Heart left ventricle (tissue), 16 donors: ENCODE measurements around the gene GALK2. TPM values are rescaled to one million over a fixed set of nuclear protein-coding genes. Genes with fewer than 3 reads are reported as not detected.

Source experiments
- ATAC-seq, 4 donors: fragments of 200-7000 bp; cut with Tn5 transposase; one replicate each; pipeline ENCODE4 v1.9.1; 2020 to 2022; ENCODE audit warnings: moderate library complexity in 4 of 4, mild to moderate bottlenecking in 3 of 4, moderate number of reproducible peaks in 1 of 4
- DNase-seq, 5 donors: peaks; one replicate each; pipeline ENCODE4 v3.0.0-alpha.2; 2020
- H3K27ac ChIP-seq, 12 donors: fragments of 200-600 bp; sonication (generic) in 4 of 12; one replicate each; pipeline versions ENCODE4 v1.5.0 to v1.8.0; 2016 to 2022; ENCODE audit warnings: mild to moderate bottlenecking in 2 of 12
- H3K27me3 ChIP-seq, 9 donors: fragments of 200-600 bp; sonication (generic) in 2 of 9; one replicate each; pipeline versions ENCODE4 v1.5.1 to v1.8.0; 2016 to 2022; ENCODE audit warnings: mild to moderate bottlenecking in 3 of 9
- H3K36me3 ChIP-seq, 9 donors: fragments of 200-600 bp; sonication (generic) in 2 of 9; one replicate each; pipeline versions ENCODE4 v1.5.0 to v1.8.0; 2018 to 2022; ENCODE audit warnings: mild to moderate bottlenecking in 2 of 9
- H3K4me1 ChIP-seq, 12 donors: fragments of 200-600 bp; sonication (generic) in 4 of 12; one replicate each; pipeline versions ENCODE4 v1.5.0 to v1.8.0; 2016 to 2022; ENCODE audit warnings: mild to moderate bottlenecking in 3 of 12
- H3K4me3 ChIP-seq, 12 donors: fragments of 200-600 bp; sonication (generic) in 4 of 12; one replicate each; pipeline versions ENCODE4 v1.5.0 to v1.8.0; 2017 to 2022; ENCODE audit warnings: mild to moderate bottlenecking in 9 of 12, moderate library complexity in 4 of 12
- H3K9me3 ChIP-seq, 12 donors: fragments of 200-600 bp; sonication (generic) in 4 of 12; one replicate each; pipeline versions ENCODE4 v1.5.0 to v1.8.0; 2016 to 2022; ENCODE audit warnings: mild to moderate bottlenecking in 1 of 12
- POLR2A ChIP-seq, 2 donors: fragments of 450-650 bp; IDR thresholded peaks; one replicate each; pipeline ENCODE4 v1.6.1; 2017; ENCODE audit warnings: antibody characterized with exemption in 2 of 2, mild to moderate bottlenecking in 2 of 2, moderate library complexity in 2 of 2
- WGBS, 4 donors: extraction: QIAGEN DNeasy Blood & Tissue Kit in 2 of 4; methylation state at CpG; one replicate each; pipeline versions ENCODE4 v1.1.5 to v1.1.7; 2013 to 2018; 5-methylcytosine and 5-hydroxymethylcytosine counted together
- intact Hi-C, 10 donors: fragments of 100-400 bp; cut with DNase I; formaldehyde crosslinking; loops; one replicate each; pipeline versions ENCODE4 v1.11.1 to v1.14.2; 2022
- polyA plus RNA-seq, 2 donors: library from polyadenylated mRNA; stranded (reverse); fragments of 200-250 nt; gene quantifications; one replicate each; pipeline ENCODE4 v1.2.3, GENCODE V29; 2013
- total RNA-seq, 9 donors: library from RNA; depleted of rRNA in 2 of 9; stranded (reverse); fragments of >200 nt in 2 of 9; fragmentation: NEBNext Ultra II Directional in 3 of 9; extraction: Animal tissue kit (Norgen Biotek cat#: 25700) in 3 of 9; gene quantifications; one replicate each; pipeline versions ENCODE4 v1.1.0 to v1.2.4, GENCODE V29; 2016 to 2023
- TF ChIP-seq, protein P1 (sequence below), 12 donors: fragments of 200-600 bp; sonication (generic) in 4 of 12; IDR thresholded peaks; one replicate each; pipeline versions ENCODE4 v1.5.0 to v1.8.0; 2018 to 2022; ENCODE audit warnings: antibody characterized with exemption in 12 of 12, mild to moderate bottlenecking in 5 of 12
- donor health status: ischemic (EF 13 %, LVEDD 7.1; RV severe dilation, severe dysfunction).
- donor health status: healthy with polysubstance abuse.
- donor health status: DM: no; HTN: yes; CAD: no.
- donor health status: DM: no; HTN: no; CAD: no.
- donor health status: ischemic (EF 25% LVEDD 6.9; RV normal size, moderate dysfunction).
- donor health status: ischemic (EF 25% LVEDD 5.7; RV mildly dilated, moderate dysfunction).
- donor health status: healthy.
- donor health status: DM: yes; HTN: yes; CAD: no.
- donor health status: ischemic (EF 35%, LVEDD 5.7; RV mildly dilated, moderate dysfunction).
- donor health status: nonischemic (EF 11% LVEDD 7.7; RV severe dilation, severe dysfunction).
- donor health status: DM: yes; HTN: yes; CAD: no.
- donor health status: PGD.
- donor health status: ischemic (EF 29% LVEDD 5.4; RV normal size, mild dysfunction).
- donor health status: nonischemic (EF 23%, LVEDD 6.1; RV moderate dilation, normal function).

Gene GALK2
- total and polyA plus RNA-seq, 11 donors = 8.3 to 55.3 (median 35.2) TPM

DNA sequence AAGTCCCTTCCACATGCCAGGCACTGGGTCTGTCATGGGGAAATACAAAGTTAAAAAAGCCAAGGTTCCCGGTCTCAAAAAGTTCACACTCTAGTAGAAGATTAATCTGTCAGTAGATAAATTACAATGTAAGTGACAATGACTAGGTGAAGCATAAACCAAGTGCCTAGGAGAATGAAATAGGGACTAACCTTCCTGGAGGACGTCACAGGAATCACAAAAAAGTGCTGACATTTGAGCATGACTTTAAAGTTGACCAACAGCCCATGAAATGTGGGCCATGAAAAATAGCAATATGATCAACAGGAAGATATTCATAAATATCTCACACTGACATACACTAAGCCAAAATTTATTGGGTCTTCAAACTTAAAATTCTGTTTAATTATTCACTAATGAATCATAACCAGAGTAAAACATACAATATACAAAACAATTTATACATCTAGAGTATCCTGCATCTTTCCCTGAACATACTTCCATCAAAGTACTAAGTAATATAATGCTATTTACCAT is 34.6 kb upstream of the GALK2 start:
- intact Hi-C loops = loop anchor here in 2 of 10 donors (5.0 to 10.0 kb wide), 2 partner anchors 111 to 123 kb away; no protein-coding TSS in a partner anchor
- Histone ChIP-seq H3K4me3 (no peak overlapping the region), H3K9me3 (no peaks in the 10 kb centered on the region)

DNA sequence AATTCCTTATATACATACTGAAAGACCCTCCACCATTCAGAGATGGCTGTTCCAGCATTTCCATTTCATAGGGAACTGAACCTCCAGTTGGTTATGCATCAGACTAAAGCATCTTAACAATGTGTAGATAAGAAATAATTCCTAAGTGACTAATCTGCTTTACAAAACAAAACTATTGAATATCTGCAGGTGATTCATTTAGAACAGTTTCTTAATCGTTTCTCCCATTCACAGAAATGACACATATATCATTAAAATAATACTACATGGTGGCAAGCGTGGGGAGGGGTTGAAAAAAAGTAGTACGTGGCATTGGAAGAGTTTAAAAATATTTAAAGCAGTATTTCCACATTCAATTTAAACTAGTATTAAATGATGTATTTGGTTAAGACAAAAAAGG is 34.1 kb upstream of the GALK2 start:
- no peaks in the 10 kb centered on the region for H3K27me3 ChIP-seq
- ATAC-seq (no peak), DNase-seq (no peak)
- no peak for TF ChIP-seq POLR2A (IDR thresholded peaks at IDR 0.05)
- TF ChIP-seq, protein P1, sequence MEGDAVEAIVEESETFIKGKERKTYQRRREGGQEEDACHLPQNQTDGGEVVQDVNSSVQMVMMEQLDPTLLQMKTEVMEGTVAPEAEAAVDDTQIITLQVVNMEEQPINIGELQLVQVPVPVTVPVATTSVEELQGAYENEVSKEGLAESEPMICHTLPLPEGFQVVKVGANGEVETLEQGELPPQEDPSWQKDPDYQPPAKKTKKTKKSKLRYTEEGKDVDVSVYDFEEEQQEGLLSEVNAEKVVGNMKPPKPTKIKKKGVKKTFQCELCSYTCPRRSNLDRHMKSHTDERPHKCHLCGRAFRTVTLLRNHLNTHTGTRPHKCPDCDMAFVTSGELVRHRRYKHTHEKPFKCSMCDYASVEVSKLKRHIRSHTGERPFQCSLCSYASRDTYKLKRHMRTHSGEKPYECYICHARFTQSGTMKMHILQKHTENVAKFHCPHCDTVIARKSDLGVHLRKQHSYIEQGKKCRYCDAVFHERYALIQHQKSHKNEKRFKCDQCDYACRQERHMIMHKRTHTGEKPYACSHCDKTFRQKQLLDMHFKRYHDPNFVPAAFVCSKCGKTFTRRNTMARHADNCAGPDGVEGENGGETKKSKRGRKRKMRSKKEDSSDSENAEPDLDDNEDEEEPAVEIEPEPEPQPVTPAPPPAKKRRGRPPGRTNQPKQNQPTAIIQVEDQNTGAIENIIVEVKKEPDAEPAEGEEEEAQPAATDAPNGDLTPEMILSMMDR (IDR thresholded peaks at IDR 0.05) = no peak
- H3K36me3 ChIP-seq = peaks cover 0 to 100% (median 97%) of the 10 kb centered on the region in 9 donors
- H3K27ac ChIP-seq = no peak overlapping the region
- no peaks in the 10 kb centered on the region for H3K4me1 ChIP-seq
- 73 to 85% (median 76%) methylated on average over 3 of the region's 3 CpGs for WGBS, 4 donors
- no peak overlapping the region for H3K4me3 ChIP-seq
- H3K9me3 ChIP-seq = no peaks in the 10 kb centered on the region
- intact Hi-C loops = loop anchor here in 2 of 10 donors (5.0 to 10.0 kb wide), 2 partner anchors 111 to 124 kb away; no protein-coding TSS in a partner anchor

More for the DNA sequence above, 34.6 kb upstream of the GALK2 start:
- no peak for DNase-seq
- Histone ChIP-seq H3K4me1 (no peaks in the 10 kb centered on the region), H3K27ac (no peak overlapping the region), H3K27me3 (no peaks in the 10 kb centered on the region), H3K36me3 (peaks cover 0 to 100% (median 97%) of the 10 kb centered on the region in 9 donors)
- ATAC-seq = no peak
- WGBS, 4 donors = 42 to 59% (median 53%) methylated on average over 2 of the region's 2 CpGs
- no peak for TF ChIP-seq POLR2A (IDR thresholded peaks at IDR 0.05)
- TF ChIP-seq, protein P1 (IDR thresholded peaks at IDR 0.05) = no peak

DNA sequence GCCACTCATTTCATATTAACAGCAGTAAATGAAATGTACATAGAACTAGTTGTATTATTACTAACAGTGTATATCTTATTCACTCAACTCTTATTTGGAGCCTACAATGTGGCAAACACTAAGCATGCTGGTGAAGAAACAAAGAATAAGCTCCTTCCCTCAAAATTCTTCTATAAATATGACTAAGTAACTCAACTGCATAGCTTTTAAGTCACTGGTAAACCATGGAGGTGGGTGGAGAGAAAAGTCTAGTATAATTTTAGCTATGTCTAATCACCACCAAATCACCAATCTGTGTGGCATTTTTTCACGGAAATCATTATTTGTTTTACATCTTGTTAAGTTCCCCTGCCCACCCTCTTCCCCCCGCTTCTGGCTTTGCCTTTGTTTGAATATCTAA is 32.2 kb upstream of the GALK2 start:
- intact Hi-C loops = loop anchor here in 2 of 10 donors (5.0 to 10.0 kb wide), 2 partner anchors 113 to 126 kb away; no protein-coding TSS in a partner anchor
- no peak overlapping the region for H3K4me3 ChIP-seq
- no peak overlapping the region for H3K27ac ChIP-seq
- no peak for ATAC-seq
- peaks cover 0 to 100% (median 100%) of the 10 kb centered on the region in 9 donors for H3K36me3 ChIP-seq
- DNase-seq = no peak
- no peaks in the 10 kb centered on the region for H3K27me3 ChIP-seq
- no peaks in the 10 kb centered on the region for H3K9me3 ChIP-seq
- WGBS, 4 donors = 86 to 95% (median 93%) methylated on average over 2 of the region's 2 CpGs
- TF ChIP-seq POLR2A (IDR thresholded peaks at IDR 0.05) = no peak
- TF ChIP-seq, protein P1 (IDR thresholded peaks at IDR 0.05) = no peak
- no peaks in the 10 kb centered on the region for H3K4me1 ChIP-seq

- peak in 1 of 4 donors; percentile 51 for ATAC-seq
- TF ChIP-seq, protein P1 (IDR thresholded peaks at IDR 0.05) = peak; percentile 45 to 78 (median 66)
- TF ChIP-seq POLR2A (IDR thresholded peaks at IDR 0.05) = no peak
- DNase-seq = peak in 2 of 5 donors; percentile 20 to 26
- peaks cover 0 to 46% (median 28%) of the 10 kb centered on the region in 12 donors for H3K4me1 ChIP-seq
- H3K9me3 ChIP-seq = no peaks in the 10 kb centered on the region
- intact Hi-C loops = loop anchor here in 9 of 10 donors (2.0 to 10.0 kb wide), 8 partner anchors 91 to 859 kb away; partner anchors contain the start of genes SECISBP2L (in 3 of the 9) and EID1 (in 1 of the 9)
- WGBS, 4 donors = 19 to 28% (median 26%) methylated on average over 3 of the region's 3 CpGs
- no peak overlapping the region for H3K4me3 ChIP-seq
- no peak overlapping the region for H3K27ac ChIP-seq
- H3K27me3 ChIP-seq = no peaks in the 10 kb centered on the region
- H3K36me3 ChIP-seq = peaks cover 0 to 41% (median 39%) of the 10 kb centered on the region in 9 donors
These were observed 24.1 kb upstream of the GALK2 start for GRCh38 chr15:49145651-49146609.
